B cell (primary cell): ENCODE measurements around the gene SLC44A1. TPM values are rescaled to one million over a fixed set of nuclear protein-coding genes. Genes with fewer than 3 reads are reported as not detected.

Experiments used
- ATAC-seq: fragments of 200-7000 bp; cut with Tn5 transposase; one replicate; pipeline ENCODE4 v1.10.0; 2021; ENCODE audit warnings: low read depth, mild to moderate bottlenecking, moderate number of reproducible peaks, moderate library complexity
- CTCF ChIA-PET: fragments of 350-600 bp; sonication (Branson Sonifier 250); formaldehyde crosslinking; loops from one replicate; lab custom pipeline; 2021; ENCODE audit warnings: antibody characterized with exemption, inconsistent platforms; lab: Charles Lee
- POLR2A ChIA-PET: fragments of 350-600 bp; sonication (Branson Sonifier 250); formaldehyde crosslinking; loops from one replicate; lab custom pipeline; 2021; ENCODE audit warnings: antibody characterized with exemption; lab: Charles Lee
- DNase-seq: peaks from one replicate; pipeline ENCODE4 v3.0.0; 2013
- H2AFZ ChIP-seq: 2 replicates; pipeline ENCODE4 v1.6.1; 2012; ENCODE audit warnings: mild to moderate bottlenecking, low read depth, low read length; ENCODE audit not compliant: insufficient read depth, poor library complexity, severe bottlenecking
- H3K27ac ChIP-seq, 2 donors: 1 replicate in 1 of 2; 2 replicates in 1 of 2; pipeline ENCODE4 v1.5.1; 2012 to 2013; ENCODE audit warnings: low read length in 2 of 2, mild to moderate bottlenecking in 2 of 2, moderate library complexity in 1 of 2
- H3K27me3 ChIP-seq, 4 experiments: fragments of 200-600 bp in 1 of 4; sonication (generic) in 1 of 4; replicated peaks in 1 of 4; 1 replicate in 2 of 4; 2 replicates in 2 of 4; pipeline versions ENCODE4 v1.6.1 to v1.7.0; 2013 to 2016; ENCODE audit warnings: low read length in 3 of 4, mild to moderate bottlenecking in 2 of 4, mixed read lengths in 1 of 4, moderate library complexity in 1 of 4; ENCODE audit not compliant: insufficient read depth in 4 of 4, control insufficient read depth in 3 of 4; ENCODE audit errors: control extremely low read depth in 1 of 4
- H3K36me3 ChIP-seq, 2 experiments: replicated peaks in 1 of 2; 1 replicate in 1 of 2; 2 replicates in 1 of 2; pipeline versions ENCODE4 v1.6.1 to v1.7.1; 2013; ENCODE audit warnings: low read length in 1 of 2; ENCODE audit not compliant: insufficient read depth in 2 of 2, control insufficient read depth in 1 of 2; ENCODE audit errors: control extremely low read depth in 1 of 2, extremely low read depth in 1 of 2
- H3K4me1 ChIP-seq, 2 donors: fragments of 200-600 bp in 1 of 2; sonication (generic) in 1 of 2; 1 replicate in 1 of 2; 2 replicates in 1 of 2; pipeline versions ENCODE4 v1.5.1 to v1.6.1; 2013 to 2017; ENCODE audit warnings: low read length in 2 of 2; ENCODE audit not compliant: control insufficient read depth in 2 of 2, insufficient read depth in 2 of 2
- H3K4me2 ChIP-seq: replicated peaks from 2 replicates; pipeline ENCODE3; 2012; ENCODE audit warnings: mild to moderate bottlenecking, low read depth, low read length; ENCODE audit not compliant: poor library complexity, severe bottlenecking
- H3K4me3 ChIP-seq, 5 experiments: fragments of 200-600 bp in 1 of 5; sonication (generic) in 1 of 5; 1 replicate in 3 of 5; 2 replicates in 2 of 5; pipeline versions ENCODE4 v1.5.1 to v1.7.0; 2011 to 2016; ENCODE audit warnings: low read length in 4 of 5, mild to moderate bottlenecking in 4 of 5, low read depth in 2 of 5, control low read depth in 1 of 5, moderate library complexity in 1 of 5; ENCODE audit not compliant: insufficient read depth in 1 of 5; ENCODE audit errors: control extremely low read depth in 1 of 5, extremely low read depth in 1 of 5
- H3K79me2 ChIP-seq: fragments of 200-600 bp; sonication (generic); one replicate; pipeline ENCODE4 v1.6.0; 2016; ENCODE audit warnings: low read length; ENCODE audit not compliant: control insufficient read depth, insufficient read depth
- H3K9ac ChIP-seq: fragments of 200-600 bp; sonication (generic); 2 replicates; pipeline ENCODE4 v1.6.1; 2017; ENCODE audit warnings: mild to moderate bottlenecking, low read length, moderate library complexity
- H3K9me3 ChIP-seq, 3 donors: one replicate each; pipeline versions ENCODE4 v1.6.1 to v1.7.1; 2013; ENCODE audit warnings: low read length in 2 of 3; ENCODE audit not compliant: control insufficient read depth in 2 of 3, insufficient read depth in 1 of 3; ENCODE audit errors: control extremely low read depth in 1 of 3
- H4K20me1 ChIP-seq: 2 replicates; pipeline ENCODE4 v1.6.0; 2012; ENCODE audit warnings: mild to moderate bottlenecking, low read length; ENCODE audit not compliant: insufficient read depth, control insufficient read depth, poor library complexity, severe bottlenecking
- H3K27ac Mint-ChIP-seq: one replicate; pipeline ENCODE4 v1.8.0; 2021; ENCODE audit warnings: mixed read lengths
- H3K27me3 Mint-ChIP-seq: one replicate; pipeline ENCODE4 v1.8.0; 2021; ENCODE audit warnings: mixed read lengths
- H3K4me1 Mint-ChIP-seq: one replicate; pipeline ENCODE4 v1.8.0; 2021; ENCODE audit warnings: mixed read lengths
- H3K4me3 Mint-ChIP-seq: one replicate; pipeline ENCODE4 v1.8.0; 2021; ENCODE audit warnings: mixed read lengths
- H3K9me3 Mint-ChIP-seq: one replicate; pipeline ENCODE4 v1.8.0; 2022; ENCODE audit warnings: mixed read lengths; ENCODE audit not compliant: insufficient read depth
- EZH2 ChIP-seq: IDR thresholded peaks from 2 replicates; pipeline ENCODE4 v1.6.1; 2012; ENCODE audit warnings: borderline replicate concordance, low read depth, mild to moderate bottlenecking, moderate library complexity, low read length; ENCODE audit not compliant: insufficient read depth, poor library complexity, severe bottlenecking
- WGBS: methylation state at CpG from one replicate; pipeline ENCODE4 v1.1.5; 2013; ENCODE audit warnings: missing lambda C conversion rate; ENCODE audit not compliant: insufficient coverage; 5-methylcytosine and 5-hydroxymethylcytosine counted together
- intact Hi-C: fragments of 100-400 bp; cut with micrococcal nuclease; formaldehyde crosslinking; loops from one replicate; pipeline ENCODE4 v1.10.0; 2022
- polyA plus RNA-seq: library from polyadenylated mRNA; depleted of rRNA; stranded (reverse); fragments of >200 nt; gene quantifications from 2 replicates; pipeline ENCODE4 v1.2.3, GENCODE V29; 2012
- total RNA-seq, 2 donors: library from RNA; stranded (reverse); fragments of 120-200 nt in 1 of 2; gene quantifications; 1 replicate in 1 of 2; 2 replicates in 1 of 2; pipeline versions ENCODE4 v1.2.3 to v1.2.4, GENCODE V29; 2013 to 2022
- TF ChIP-seq, protein P1 (sequence below): fragments of 200-600 bp; IDR thresholded peaks from one replicate; pipeline ENCODE4 v1.8.0; 2022; ENCODE audit warnings: antibody characterized with exemption, mild to moderate bottlenecking

The SLC44A1 gene
- total and polyA plus RNA-seq, 2 donors (not counting 1 experiment from before 2014, with no cell fraction given) = 2.2 to 17.7 TPM

DNA sequence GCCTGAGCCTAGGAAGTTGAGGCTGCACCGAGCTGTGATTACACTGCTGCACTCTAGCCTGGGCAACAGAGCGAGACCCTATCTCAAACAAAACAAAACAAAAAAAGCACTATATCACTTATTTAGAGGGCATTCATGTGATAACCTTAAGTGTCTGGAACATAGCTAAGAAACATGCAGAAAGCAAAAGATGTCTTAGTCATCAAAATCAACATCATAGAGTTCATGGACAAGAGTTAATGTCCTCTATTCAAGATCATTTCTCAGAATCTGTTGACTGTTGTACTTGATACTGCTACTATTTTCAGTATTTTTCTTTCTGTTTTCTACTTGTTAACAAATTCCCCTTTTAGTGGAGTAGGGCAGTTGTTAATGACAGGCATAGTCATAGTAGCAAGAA is 228.8 kb downstream of the SLC44A1 start:
- no peaks in the 10 kb centered on the region for H3K27me3 Mint-ChIP-seq
- Histone ChIP-seq H3K4me3 (no peak overlapping the region), H3K27ac (no peak overlapping the region), H3K9me3 (no peaks in the 10 kb centered on the region), H4K20me1 (no peaks in the 10 kb centered on the region), H3K4me2 (no peak overlapping the region), H3K36me3 (peaks cover 0 to 2% of the 10 kb centered on the region in 2 experiments), H3K9ac (no peak overlapping the region), H3K79me2 (no peaks in the 10 kb centered on the region), H2AFZ (no peak overlapping the region), H3K27me3 (no peaks in the 10 kb centered on the region), H3K4me1 (no peaks in the 10 kb centered on the region)
- H3K9me3 Mint-ChIP-seq = no peaks in the 10 kb centered on the region
- intact Hi-C loops = no loop called here
- no peak overlapping the region for H3K4me3 Mint-ChIP-seq
- ATAC-seq = no peak
- H3K4me1 Mint-ChIP-seq = no peaks in the 10 kb centered on the region
- WGBS = no CpG with 5 or more reads among the region's 2 CpGs
- CTCF ChIA-PET = interaction anchor here (0.6 kb wide), 1 partner anchor 26 kb away, joined by 5 read pairs; no protein-coding TSS in a partner anchor
- POLR2A ChIA-PET = no interaction called here
- TF ChIP-seq EZH2 = no peak
- TF ChIP-seq, protein P1, sequence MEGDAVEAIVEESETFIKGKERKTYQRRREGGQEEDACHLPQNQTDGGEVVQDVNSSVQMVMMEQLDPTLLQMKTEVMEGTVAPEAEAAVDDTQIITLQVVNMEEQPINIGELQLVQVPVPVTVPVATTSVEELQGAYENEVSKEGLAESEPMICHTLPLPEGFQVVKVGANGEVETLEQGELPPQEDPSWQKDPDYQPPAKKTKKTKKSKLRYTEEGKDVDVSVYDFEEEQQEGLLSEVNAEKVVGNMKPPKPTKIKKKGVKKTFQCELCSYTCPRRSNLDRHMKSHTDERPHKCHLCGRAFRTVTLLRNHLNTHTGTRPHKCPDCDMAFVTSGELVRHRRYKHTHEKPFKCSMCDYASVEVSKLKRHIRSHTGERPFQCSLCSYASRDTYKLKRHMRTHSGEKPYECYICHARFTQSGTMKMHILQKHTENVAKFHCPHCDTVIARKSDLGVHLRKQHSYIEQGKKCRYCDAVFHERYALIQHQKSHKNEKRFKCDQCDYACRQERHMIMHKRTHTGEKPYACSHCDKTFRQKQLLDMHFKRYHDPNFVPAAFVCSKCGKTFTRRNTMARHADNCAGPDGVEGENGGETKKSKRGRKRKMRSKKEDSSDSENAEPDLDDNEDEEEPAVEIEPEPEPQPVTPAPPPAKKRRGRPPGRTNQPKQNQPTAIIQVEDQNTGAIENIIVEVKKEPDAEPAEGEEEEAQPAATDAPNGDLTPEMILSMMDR = no peak
- H3K27ac Mint-ChIP-seq = no peak overlapping the region
- no peak for DNase-seq

DNA sequence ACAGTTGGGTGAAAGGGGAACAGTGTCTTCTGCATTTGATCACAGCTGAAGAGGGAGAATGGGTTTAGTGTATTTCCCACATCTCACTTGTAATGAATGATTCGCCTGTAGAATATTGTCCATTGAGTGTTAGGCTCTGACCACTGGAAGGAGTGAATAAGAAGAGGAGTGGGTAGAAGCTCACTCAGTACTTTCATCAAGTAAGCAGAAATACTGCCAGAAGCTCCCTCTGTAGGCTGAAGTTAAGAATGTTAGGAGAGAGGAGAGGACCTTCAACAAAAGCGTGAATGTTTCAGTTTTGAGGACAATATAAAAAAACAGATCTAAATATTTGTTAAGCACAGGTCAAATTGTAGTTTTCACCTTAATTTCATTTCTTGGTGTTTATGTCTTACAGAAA is 230.9 kb downstream of the SLC44A1 start:
- no peak for TF ChIP-seq EZH2
- TF ChIP-seq, protein P1 = no peak
- Mint-ChIP-seq H3K4me1 (no peaks in the 10 kb centered on the region), H3K9me3 (no peaks in the 10 kb centered on the region), H3K27me3 (no peaks in the 10 kb centered on the region), H3K4me3 (no peak overlapping the region), H3K27ac (no peak overlapping the region)
- Histone ChIP-seq H3K9me3 (no peaks in the 10 kb centered on the region), H3K4me1 (no peaks in the 10 kb centered on the region), H4K20me1 (no peaks in the 10 kb centered on the region), H3K27ac (no peak overlapping the region), H3K36me3 (no peaks in the 10 kb centered on the region), H3K4me3 (no peak overlapping the region), H3K27me3 (no peaks in the 10 kb centered on the region), H3K79me2 (no peaks in the 10 kb centered on the region), H3K9ac (no peak overlapping the region), H2AFZ (no peak overlapping the region), H3K4me2 (no peak overlapping the region)
- ATAC-seq = no peak
- ChIA-PET CTCF (no interaction called here), POLR2A (no interaction called here)
- intact Hi-C loops = no loop called here
- no peak for DNase-seq
- WGBS = 80% methylated on average over 1 of the region's 2 CpGs
